GM12878 (cell line): ENCODE measurements around the gene GSAP. TPM values are rescaled to one million over a fixed set of nuclear protein-coding genes. Genes with fewer than 3 reads are reported as not detected.

ENCODE experiments used
- ATAC-seq: fragments of 200-7000 bp; cut with Tn5 transposase; 3 replicates; pipeline ENCODE4 v1.9.1; 2020; ENCODE audit warnings: mild to moderate bottlenecking, moderate library complexity
- BruUV-seq: library from RNA; stranded (reverse); fragments of 400-500 nt; replicated peaks from 2 replicates; lab custom pipeline; 2021; lab: Mats Ljungman, UMichigan
- CTCF ChIA-PET: fragments of 300-600 bp; sonication (Branson Sonifier 250); formaldehyde crosslinking; extraction: SDS; loops from one replicate; lab custom pipeline; 2021; ENCODE audit warnings: inconsistent platforms; lab: Yijun Ruan, JAX
- POLR2A ChIA-PET: fragments of 350-600 bp; formaldehyde crosslinking; extraction: SDS; loops from one replicate; lab custom pipeline; 2021; ENCODE audit warnings: inconsistent platforms; lab: Charles Lee
- RAD21 ChIA-PET: fragments of 300-600 bp; sonication (Branson Sonifier 250); formaldehyde crosslinking; loops from one replicate; lab custom pipeline; 2023; ENCODE audit warnings: antibody characterized with exemption; ENCODE audit not compliant: unreplicated experiment; lab: Charles Lee
- SMC1A ChIA-PET: fragments of 300-600 bp; sonication (Branson Sonifier 250); formaldehyde crosslinking; loops from one replicate; lab custom pipeline; 2023; ENCODE audit not compliant: unreplicated experiment, uncharacterized antibody; lab: Charles Lee
- DNase-seq: peaks from one replicate; pipeline ENCODE4 v3.0.0-alpha.2; 2011; ENCODE audit warnings: low read depth, low spot score
- FAIRE-seq: peaks from 3 replicates; lab custom pipeline; 2011; peaks lifted over from hg19 to GRCh38; lab: Jason Lieb, UNC
- H2AFZ ChIP-seq: 2 replicates; pipeline ENCODE4 v1.6.0; 2011; ENCODE audit warnings: low read depth, low read length, control low read depth; ENCODE audit not compliant: control insufficient read depth
- H3K27ac ChIP-seq: 2 replicates; pipeline ENCODE4 v1.5.1; 2011; ENCODE audit warnings: control low read depth; ENCODE audit not compliant: control insufficient read depth, insufficient read depth
- H3K27me3 ChIP-seq, 2 experiments: replicated peaks in 1 of 2; 2 replicates each; pipeline versions ENCODE4 v1.6.0 to v1.6.1; 2011; ENCODE audit warnings: low read length in 1 of 2; ENCODE audit not compliant: control insufficient read depth in 2 of 2, insufficient read depth in 2 of 2
- H3K36me3 ChIP-seq, 2 experiments: 2 replicates each; pipeline ENCODE4 v1.5.1; 2011; ENCODE audit warnings: low read length in 1 of 2; ENCODE audit not compliant: control insufficient read depth in 2 of 2, insufficient read depth in 2 of 2
- H3K4me1 ChIP-seq: 2 replicates; pipeline ENCODE4 v1.6.1; 2011; ENCODE audit warnings: mild to moderate bottlenecking, low read length, moderate library complexity, mixed read lengths; ENCODE audit not compliant: control insufficient read depth, insufficient read depth
- H3K4me2 ChIP-seq: 2 replicates; pipeline ENCODE4 v1.6.0; 2011; ENCODE audit warnings: control low read depth; ENCODE audit not compliant: control insufficient read depth, insufficient read depth
- H3K4me3 ChIP-seq: fragments of 200-600 bp; sonication (generic); 2 replicates; pipeline ENCODE4 v1.5.1; 2016
- H3K79me2 ChIP-seq: 2 replicates; pipeline ENCODE4 v1.6.0; 2011; ENCODE audit warnings: low read length; ENCODE audit not compliant: control insufficient read depth, insufficient read depth
- H3K9ac ChIP-seq: 2 replicates; pipeline ENCODE4 v1.8.0; 2011; ENCODE audit warnings: low read length, control low read depth, mixed read lengths; ENCODE audit not compliant: control insufficient read depth, insufficient read depth
- H3K9me3 ChIP-seq: replicated peaks from 3 replicates; pipeline ENCODE4 v1.5.1; 2011; ENCODE audit warnings: mild to moderate bottlenecking, low read length; ENCODE audit not compliant: control insufficient read depth, insufficient read depth
- H4K20me1 ChIP-seq: 2 replicates; pipeline ENCODE4 v1.6.0; 2011; ENCODE audit not compliant: control insufficient read depth, insufficient read depth
- CEBPB ChIP-seq, 2 experiments: fragments of 150-350 bp in 1 of 2; IDR thresholded peaks; 2 replicates each; pipeline ENCODE4 v1.6.1; 2012 to 2014; ENCODE audit warnings: low read depth in 2 of 2, low read length in 2 of 2, borderline replicate concordance in 1 of 2, inconsistent platforms in 1 of 2
- CEBPZ ChIP-seq: fragments of 150-350 bp; IDR thresholded peaks from 2 replicates; pipeline ENCODE4 v1.6.1; 2016; ENCODE audit warnings: low read depth, low read length
- GATAD2B ChIP-seq: fragments of 450-650 bp; conservative IDR thresholded peaks from 2 replicates; pipeline ENCODE4 v1.6.1; 2017; ENCODE audit warnings: low read depth, mild to moderate bottlenecking, moderate library complexity
- HDAC2 ChIP-seq: fragments of 200-600 bp; sonication (generic); IDR thresholded peaks from 2 replicates; pipeline ENCODE4 v1.6.1; 2017
- REST ChIP-seq: IDR thresholded peaks from 2 replicates; pipeline ENCODE4 v1.6.1; 2012; ENCODE audit warnings: mild to moderate bottlenecking, low read depth, low read length
- SKIL ChIP-seq: fragments of 450-650 bp; IDR thresholded peaks from 2 replicates; pipeline ENCODE4 v1.6.1; 2017; ENCODE audit warnings: mild to moderate bottlenecking, low read depth, inconsistent platforms; ENCODE audit not compliant: poor library complexity, severe bottlenecking
- SMAD1 ChIP-seq: fragments of 450-650 bp; IDR thresholded peaks from 2 replicates; pipeline ENCODE4 v1.6.1; 2018; ENCODE audit warnings: mild to moderate bottlenecking, low read depth; ENCODE audit not compliant: partially characterized antibody
- SMAD5 ChIP-seq: IDR thresholded peaks from 2 replicates; pipeline ENCODE4 v1.6.1; 2016; ENCODE audit warnings: antibody characterized with exemption, low read depth
- USF2 ChIP-seq: IDR thresholded peaks from 2 replicates; pipeline ENCODE4 v1.6.1; 2011; ENCODE audit warnings: low read depth, low read length, improper control_type of control experiment, borderline replicate concordance
- WGBS: methylation state at CpG from one replicate; pipeline ENCODE4 v1.1.6; 2016; ENCODE audit warnings: low lambda C conversion rate; ENCODE audit not compliant: insufficient replicate concordance, insufficient coverage; ENCODE audit errors: missing lambda C conversion rate; 5-methylcytosine and 5-hydroxymethylcytosine counted together
- in situ Hi-C: fragments of 300-500 bp; cut with MboI; formaldehyde crosslinking; loops from 9 replicates; pipeline ENCODE4 v1.14.3; 2018; ENCODE audit warnings: mixed read lengths
- intact Hi-C: fragments of 100-400 bp; cut with micrococcal nuclease; formaldehyde crosslinking; loops from one replicate; pipeline ENCODE4 v1.14.2; 2022; ENCODE audit not compliant: unreplicated experiment
- polyA plus RNA-seq, 11 experiments: library from polyadenylated mRNA; depleted of rRNA in 4 of 11; unstranded in 6 of 11; stranded (reverse) in 5 of 11; fragments of >200 nt; fragmentation: Nextera tagmentation in 4 of 11; fragmentation: Illumina TruSeq in 1 of 11; extraction: Ambion mirVana in 4 of 11; extraction: Trizol in 1 of 11; gene quantifications; 1 replicate in 1 of 11; 2 replicates in 10 of 11; pipeline versions ENCODE4 v1.2.1 to v1.2.3, GENCODE V29; 2011 to 2016; ENCODE audit warnings: inconsistent platforms in 2 of 11, missing spikeins in 2 of 11, low read depth in 1 of 11
- total RNA-seq, 4 experiments: library from RNA; depleted of rRNA in 3 of 4; stranded (reverse); fragments of >200 nt in 3 of 4; fragmentation: Illumina TruSeq in 1 of 4; extraction: Trizol in 1 of 4; gene quantifications; 2 replicates each; pipeline versions ENCODE4 v1.2.1 to v1.2.3, GENCODE V29; 2013 to 2021

The GSAP gene
- total and polyA plus RNA-seq, 10 of the 15 experiments (the other 5 are each of a cell fraction or from before 2014, with no cell fraction given) = 6.6 to 38.1 (median 21.8) TPM

GRCh38 chr7:77393954-77394353 is 22.2 kb downstream of the GSAP start (continued):
- TF ChIP-seq REST = no peak

- 2% methylated on average over 5 of the region's 5 CpGs for WGBS
- CTCF ChIA-PET = no interaction called here
- TF ChIP-seq HDAC2 (no peak), CEBPZ (no peak), SKIL (no peak), SMAD1 (no peak), USF2 (no peak), CEBPB (IDR thresholded peaks at IDR 0.05; ENCODE audit: borderline replicate concordance in 1 of 2, low read depth in 2 of 2, low read length in 2 of 2) (no peak; a peak in 1 of 4 replicates), GATAD2B (peak; percentile 38; the same call in 1 of the 2 replicates), SMAD5 (no peak)
Observed at GRCh38 chr7:77393261-77393660, 22.9 kb downstream of the GSAP start.

More at GRCh38 chr7:77393261-77393660, 22.9 kb downstream of the GSAP start:
- ATAC-seq (peak; percentile 92), FAIRE-seq (peak; percentile 90), DNase-seq (peak; percentile 85)
- POLR2A ChIA-PET = no interaction called here
- SMC1A ChIA-PET = interaction anchor here (0.9 to 2.8 kb wide), 3 partner anchors 21 to 58 kb away, joined by 3 to 34 read pairs (median 4); partner anchors contain the start of gene GSAP
- no peak overlapping the region for H3K4me3 ChIP-seq
- intact Hi-C loops = loop anchor here (1.0 to 2.0 kb wide), 3 partner anchors 22 to 71 kb away; no protein-coding TSS in a partner anchor
- RAD21 ChIA-PET = interaction anchor here (0.7 to 1.0 kb wide), 3 partner anchors 21 to 62 kb away, joined by 3 to 4 read pairs (median 3); no protein-coding TSS in a partner anchor
- H3K27ac ChIP-seq = peak overlapping the region; percentile 72
- no peaks in the 10 kb centered on the region; a peak in 1 of 4 replicates for H3K36me3 ChIP-seq
- H3K4me1 ChIP-seq = peaks cover 30% of the 10 kb centered on the region
- H2AFZ ChIP-seq = no peak overlapping the region
- peak overlapping the region; percentile 55 for H3K4me2 ChIP-seq
- H3K79me2 ChIP-seq = no peaks in the 10 kb centered on the region
- in situ Hi-C loops = no loop called here
- no TSS peak for BruUV-seq
- H3K9ac ChIP-seq = no peak overlapping the region
- no peaks in the 10 kb centered on the region for H4K20me1 ChIP-seq
- no peaks in the 10 kb centered on the region for H3K27me3 ChIP-seq
- H3K9me3 ChIP-seq = no peaks in the 10 kb centered on the region
